Measurements from ENCODE around the gene TRIM50.
"Not testable (repeated sequence)": the region's sequence is repeated elsewhere in the genome, so short reads cannot be mapped to it uniquely, and the experiment has no call there.

- TF ChIP-seq, protein P1, sequence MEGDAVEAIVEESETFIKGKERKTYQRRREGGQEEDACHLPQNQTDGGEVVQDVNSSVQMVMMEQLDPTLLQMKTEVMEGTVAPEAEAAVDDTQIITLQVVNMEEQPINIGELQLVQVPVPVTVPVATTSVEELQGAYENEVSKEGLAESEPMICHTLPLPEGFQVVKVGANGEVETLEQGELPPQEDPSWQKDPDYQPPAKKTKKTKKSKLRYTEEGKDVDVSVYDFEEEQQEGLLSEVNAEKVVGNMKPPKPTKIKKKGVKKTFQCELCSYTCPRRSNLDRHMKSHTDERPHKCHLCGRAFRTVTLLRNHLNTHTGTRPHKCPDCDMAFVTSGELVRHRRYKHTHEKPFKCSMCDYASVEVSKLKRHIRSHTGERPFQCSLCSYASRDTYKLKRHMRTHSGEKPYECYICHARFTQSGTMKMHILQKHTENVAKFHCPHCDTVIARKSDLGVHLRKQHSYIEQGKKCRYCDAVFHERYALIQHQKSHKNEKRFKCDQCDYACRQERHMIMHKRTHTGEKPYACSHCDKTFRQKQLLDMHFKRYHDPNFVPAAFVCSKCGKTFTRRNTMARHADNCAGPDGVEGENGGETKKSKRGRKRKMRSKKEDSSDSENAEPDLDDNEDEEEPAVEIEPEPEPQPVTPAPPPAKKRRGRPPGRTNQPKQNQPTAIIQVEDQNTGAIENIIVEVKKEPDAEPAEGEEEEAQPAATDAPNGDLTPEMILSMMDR (IDR thresholded peaks at IDR 0.05; ENCODE audit: low read length): not testable (repeated sequence)
- not testable (repeated sequence) for TF ChIP-seq EZH2 (IDR thresholded peaks at IDR 0.05; ENCODE audit: borderline replicate concordance, low read length)
Observed at GRCh38 chr7:73311421-73311820, 16.5 kb downstream of the TRIM50 start.
